GM18861 (cell line): ENCODE data around the gene CCZ1B.
"Not testable (repeated sequence)": the region's sequence is repeated elsewhere in the genome, so short reads cannot be mapped to it uniquely, and the experiment has no call there.

Source experiments
- ATAC-seq: cut with Tn5 transposase; IDR thresholded peaks from one replicate; pipeline ENCODE4 v1.9.1; 2021; ENCODE audit not compliant: unreplicated experiment

The CCZ1B gene

GRCh38 chr7:6826151-6826550, at the start of gene CCZ1B:
TSS of gene CCZ1B (minus strand) at chr7:6826275. CDS start at chr7:6826197, 78 bp downstream.
- ATAC-seq = peak; percentile 99

- ATAC-seq = not testable (repeated sequence)
Measured at GRCh38 chr7:6875022-6875421, 48.9 kb upstream of the CCZ1B start.

GRCh38 chr7:6872246-6872945, 46.3 kb upstream of the CCZ1B start:
- ATAC-seq = not testable (repeated sequence)

GRCh38 chr7:6871421-6872144, 45.5 kb upstream of the CCZ1B start:
- ATAC-seq = not testable (repeated sequence)

- ATAC-seq = not testable (repeated sequence)
Measured at GRCh38 chr7:6864751-6865150, 38.7 kb upstream of the CCZ1B start.

- ATAC-seq = not testable (repeated sequence)
Measured at GRCh38 chr7:6864188-6864587, 38.1 kb upstream of the CCZ1B start.

GRCh38 chr7:6862876-6863275, 36.8 kb upstream of the CCZ1B start:
- not testable (repeated sequence) for ATAC-seq

GRCh38 chr7:6857721-6858314, 31.7 kb upstream of the CCZ1B start:
- ATAC-seq = not testable (repeated sequence)

- not testable (repeated sequence) for ATAC-seq
Measured at GRCh38 chr7:6855563-6856131, 29.6 kb upstream of the CCZ1B start.

GRCh38 chr7:6854747-6855562, 28.9 kb upstream of the CCZ1B start:
- not testable (repeated sequence) for ATAC-seq

- ATAC-seq = not testable (repeated sequence)
Measured at GRCh38 chr7:6853681-6854080, 27.6 kb upstream of the CCZ1B start.

- ATAC-seq = not testable (repeated sequence)
Measured at GRCh38 chr7:6849127-6849526, 23.1 kb upstream of the CCZ1B start.

GRCh38 chr7:6847751-6848150, 21.7 kb upstream of the CCZ1B start:
- ATAC-seq = not testable (repeated sequence)

- ATAC-seq = not testable (repeated sequence)
Measured at GRCh38 chr7:6845971-6846449, 19.9 kb upstream of the CCZ1B start.

GRCh38 chr7:6843654-6844053, 17.6 kb upstream of the CCZ1B start:
- ATAC-seq = not testable (repeated sequence)

- ATAC-seq = not testable (repeated sequence)
Measured at GRCh38 chr7:6843092-6843491, 17.0 kb upstream of the CCZ1B start.

- ATAC-seq = not testable (repeated sequence)
Measured at GRCh38 chr7:6842278-6842921, 16.3 kb upstream of the CCZ1B start.

GRCh38 chr7:6837081-6837480, 11.0 kb upstream of the CCZ1B start:
- ATAC-seq = not testable (repeated sequence)

GRCh38 chr7:6835521-6835920, 9.4 kb upstream of the CCZ1B start:
- not testable (repeated sequence) for ATAC-seq

GRCh38 chr7:6833636-6834035, 7.6 kb upstream of the CCZ1B start:
- no peak for ATAC-seq
